ENCODE results near the gene MAG. TPM values are rescaled to one million over a fixed set of nuclear protein-coding genes. Genes with fewer than 3 reads are reported as not detected.

MAG gene
- total and polyA plus RNA-seq, 2 of the 8 experiments (the other 6 are each of a cell fraction or from before 2014, with no cell fraction given), result 0.20 to 1.3 TPM

DNA sequence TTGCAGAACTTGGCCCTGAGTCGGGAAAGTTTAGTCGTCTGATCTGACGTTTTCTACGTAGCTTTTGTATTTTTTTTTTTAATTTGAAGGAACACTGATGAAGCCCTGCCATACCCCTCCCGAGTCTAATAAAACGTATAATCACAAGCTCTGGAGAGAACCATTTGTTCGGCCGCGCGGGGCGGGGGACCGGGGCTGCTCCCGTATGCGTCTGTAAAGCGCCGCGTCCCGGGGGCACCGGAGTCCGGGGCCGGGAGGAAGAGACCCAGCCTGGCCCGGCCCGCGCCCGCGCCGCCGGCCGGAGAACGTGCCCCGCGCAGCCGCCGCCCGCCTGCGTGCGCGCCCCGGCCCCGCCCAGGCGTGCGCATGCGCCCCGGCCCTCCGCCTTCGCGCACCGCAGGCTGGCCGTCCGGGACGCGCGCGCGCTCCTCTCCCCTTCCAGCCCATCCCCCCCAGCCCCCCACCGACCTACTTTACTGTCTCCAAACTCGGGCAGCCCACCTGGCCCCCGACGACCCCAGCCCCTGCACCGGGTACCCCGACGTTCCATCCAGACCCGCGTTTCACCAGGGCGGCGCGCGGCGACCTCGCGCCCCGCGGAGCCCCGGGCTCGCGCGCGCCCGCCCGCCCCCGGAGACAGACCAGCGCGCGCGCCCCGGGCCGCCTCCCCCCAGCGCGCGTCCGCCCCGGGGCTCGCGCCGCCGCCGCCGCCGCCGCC, 24.0 kb upstream of the MAG start (continued):
- TF ChIP-seq, protein P1, sequence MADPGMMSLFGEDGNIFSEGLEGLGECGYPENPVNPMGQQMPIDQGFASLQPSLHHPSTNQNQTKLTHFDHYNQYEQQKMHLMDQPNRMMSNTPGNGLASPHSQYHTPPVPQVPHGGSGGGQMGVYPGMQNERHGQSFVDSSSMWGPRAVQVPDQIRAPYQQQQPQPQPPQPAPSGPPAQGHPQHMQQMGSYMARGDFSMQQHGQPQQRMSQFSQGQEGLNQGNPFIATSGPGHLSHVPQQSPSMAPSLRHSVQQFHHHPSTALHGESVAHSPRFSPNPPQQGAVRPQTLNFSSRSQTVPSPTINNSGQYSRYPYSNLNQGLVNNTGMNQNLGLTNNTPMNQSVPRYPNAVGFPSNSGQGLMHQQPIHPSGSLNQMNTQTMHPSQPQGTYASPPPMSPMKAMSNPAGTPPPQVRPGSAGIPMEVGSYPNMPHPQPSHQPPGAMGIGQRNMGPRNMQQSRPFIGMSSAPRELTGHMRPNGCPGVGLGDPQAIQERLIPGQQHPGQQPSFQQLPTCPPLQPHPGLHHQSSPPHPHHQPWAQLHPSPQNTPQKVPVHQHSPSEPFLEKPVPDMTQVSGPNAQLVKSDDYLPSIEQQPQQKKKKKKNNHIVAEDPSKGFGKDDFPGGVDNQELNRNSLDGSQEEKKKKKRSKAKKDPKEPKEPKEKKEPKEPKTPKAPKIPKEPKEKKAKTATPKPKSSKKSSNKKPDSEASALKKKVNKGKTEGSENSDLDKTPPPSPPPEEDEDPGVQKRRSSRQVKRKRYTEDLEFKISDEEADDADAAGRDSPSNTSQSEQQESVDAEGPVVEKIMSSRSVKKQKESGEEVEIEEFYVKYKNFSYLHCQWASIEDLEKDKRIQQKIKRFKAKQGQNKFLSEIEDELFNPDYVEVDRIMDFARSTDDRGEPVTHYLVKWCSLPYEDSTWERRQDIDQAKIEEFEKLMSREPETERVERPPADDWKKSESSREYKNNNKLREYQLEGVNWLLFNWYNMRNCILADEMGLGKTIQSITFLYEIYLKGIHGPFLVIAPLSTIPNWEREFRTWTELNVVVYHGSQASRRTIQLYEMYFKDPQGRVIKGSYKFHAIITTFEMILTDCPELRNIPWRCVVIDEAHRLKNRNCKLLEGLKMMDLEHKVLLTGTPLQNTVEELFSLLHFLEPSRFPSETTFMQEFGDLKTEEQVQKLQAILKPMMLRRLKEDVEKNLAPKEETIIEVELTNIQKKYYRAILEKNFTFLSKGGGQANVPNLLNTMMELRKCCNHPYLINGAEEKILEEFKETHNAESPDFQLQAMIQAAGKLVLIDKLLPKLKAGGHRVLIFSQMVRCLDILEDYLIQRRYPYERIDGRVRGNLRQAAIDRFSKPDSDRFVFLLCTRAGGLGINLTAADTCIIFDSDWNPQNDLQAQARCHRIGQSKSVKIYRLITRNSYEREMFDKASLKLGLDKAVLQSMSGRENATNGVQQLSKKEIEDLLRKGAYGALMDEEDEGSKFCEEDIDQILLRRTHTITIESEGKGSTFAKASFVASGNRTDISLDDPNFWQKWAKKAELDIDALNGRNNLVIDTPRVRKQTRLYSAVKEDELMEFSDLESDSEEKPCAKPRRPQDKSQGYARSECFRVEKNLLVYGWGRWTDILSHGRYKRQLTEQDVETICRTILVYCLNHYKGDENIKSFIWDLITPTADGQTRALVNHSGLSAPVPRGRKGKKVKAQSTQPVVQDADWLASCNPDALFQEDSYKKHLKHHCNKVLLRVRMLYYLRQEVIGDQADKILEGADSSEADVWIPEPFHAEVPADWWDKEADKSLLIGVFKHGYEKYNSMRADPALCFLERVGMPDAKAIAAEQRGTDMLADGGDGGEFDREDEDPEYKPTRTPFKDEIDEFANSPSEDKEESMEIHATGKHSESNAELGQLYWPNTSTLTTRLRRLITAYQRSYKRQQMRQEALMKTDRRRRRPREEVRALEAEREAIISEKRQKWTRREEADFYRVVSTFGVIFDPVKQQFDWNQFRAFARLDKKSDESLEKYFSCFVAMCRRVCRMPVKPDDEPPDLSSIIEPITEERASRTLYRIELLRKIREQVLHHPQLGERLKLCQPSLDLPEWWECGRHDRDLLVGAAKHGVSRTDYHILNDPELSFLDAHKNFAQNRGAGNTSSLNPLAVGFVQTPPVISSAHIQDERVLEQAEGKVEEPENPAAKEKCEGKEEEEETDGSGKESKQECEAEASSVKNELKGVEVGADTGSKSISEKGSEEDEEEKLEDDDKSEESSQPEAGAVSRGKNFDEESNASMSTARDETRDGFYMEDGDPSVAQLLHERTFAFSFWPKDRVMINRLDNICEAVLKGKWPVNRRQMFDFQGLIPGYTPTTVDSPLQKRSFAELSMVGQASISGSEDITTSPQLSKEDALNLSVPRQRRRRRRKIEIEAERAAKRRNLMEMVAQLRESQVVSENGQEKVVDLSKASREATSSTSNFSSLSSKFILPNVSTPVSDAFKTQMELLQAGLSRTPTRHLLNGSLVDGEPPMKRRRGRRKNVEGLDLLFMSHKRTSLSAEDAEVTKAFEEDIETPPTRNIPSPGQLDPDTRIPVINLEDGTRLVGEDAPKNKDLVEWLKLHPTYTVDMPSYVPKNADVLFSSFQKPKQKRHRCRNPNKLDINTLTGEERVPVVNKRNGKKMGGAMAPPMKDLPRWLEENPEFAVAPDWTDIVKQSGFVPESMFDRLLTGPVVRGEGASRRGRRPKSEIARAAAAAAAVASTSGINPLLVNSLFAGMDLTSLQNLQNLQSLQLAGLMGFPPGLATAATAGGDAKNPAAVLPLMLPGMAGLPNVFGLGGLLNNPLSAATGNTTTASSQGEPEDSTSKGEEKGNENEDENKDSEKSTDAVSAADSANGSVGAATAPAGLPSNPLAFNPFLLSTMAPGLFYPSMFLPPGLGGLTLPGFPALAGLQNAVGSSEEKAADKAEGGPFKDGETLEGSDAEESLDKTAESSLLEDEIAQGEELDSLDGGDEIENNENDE (IDR thresholded peaks at IDR 0.05; ENCODE audit: insufficient replicate concordance, low read length), result no peak
- no peak for TF ChIP-seq BRCA1 (IDR thresholded peaks at IDR 0.05; ENCODE audit: low read depth, low read length)
- TF ChIP-seq GTF2F1 (IDR thresholded peaks at IDR 0.05; ENCODE audit: borderline replicate concordance, low read depth, low read length), result no peak
- TF ChIP-seq SIRT6 (IDR thresholded peaks at IDR 0.05; ENCODE audit: low read length), result no peak
- TF ChIP-seq RBBP5 (IDR thresholded peaks at IDR 0.05; ENCODE audit: borderline replicate concordance, low read depth, low read length), result no peak
- TF ChIP-seq, protein P2, sequence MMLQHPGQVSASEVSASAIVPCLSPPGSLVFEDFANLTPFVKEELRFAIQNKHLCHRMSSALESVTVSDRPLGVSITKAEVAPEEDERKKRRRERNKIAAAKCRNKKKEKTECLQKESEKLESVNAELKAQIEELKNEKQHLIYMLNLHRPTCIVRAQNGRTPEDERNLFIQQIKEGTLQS (IDR thresholded peaks at IDR 0.05; ENCODE audit: insufficient read depth, low read depth, low read length), result no peak
- TF ChIP-seq PHF8 (conservative IDR thresholded peaks at IDR 0.05; ENCODE audit: low read depth, low read length), result 0 out of 2 replicates have a peak, but pooled peaks have one; percentile 21
- TF ChIP-seq NRF1 (IDR thresholded peaks at IDR 0.05; ENCODE audit: low read depth, low read length), result peak; percentile 60
- TF ChIP-seq TAF1 (IDR thresholded peaks at IDR 0.05; ENCODE audit: low read depth, low read length), result no peak
- no peak for TF ChIP-seq CREB1 (IDR thresholded peaks at IDR 0.05)

Data from H1 (cell line).